ENCODE results near the gene MCCD1.

- TF ChIP-seq CTCF (IDR thresholded peaks at IDR 0.05) (no peak), MAX (CRISPR knock-in tag; IDR thresholded peaks at IDR 0.05) (no peak), GABPB1 (CRISPR knock-in tag; IDR thresholded peaks at IDR 0.05) (no peak), ATF3 (CRISPR knock-in tag; conservative IDR thresholded peaks at IDR 0.05) (no peak), ARID4B (CRISPR knock-in tag; IDR thresholded peaks at IDR 0.05; ENCODE audit: borderline replicate concordance) (no peak), NR1H2 (CRISPR knock-in tag; IDR thresholded peaks at IDR 0.05) (no peak), SMAD3 (CRISPR knock-in tag; IDR thresholded peaks at IDR 0.05; ENCODE audit: borderline replicate concordance) (no peak), GRHL2 (CRISPR knock-in tag; IDR thresholded peaks at IDR 0.05; ENCODE audit: insufficient replicate concordance, severe bottlenecking) (no peak), ZBTB43 (CRISPR knock-in tag; IDR thresholded peaks at IDR 0.05) (no peak), ZBTB21 (CRISPR knock-in tag; IDR thresholded peaks at IDR 0.05; ENCODE audit: borderline replicate concordance) (no peak), ESRRA (CRISPR knock-in tag; IDR thresholded peaks at IDR 0.05; ENCODE audit: borderline replicate concordance) (no peak), ATF2 (CRISPR knock-in tag; IDR thresholded peaks at IDR 0.05; ENCODE audit: borderline replicate concordance, low read depth) (no peak), NR3C1 (CRISPR knock-in tag; conservative IDR thresholded peaks at IDR 0.05; ENCODE audit: low read depth) (no peak), HMGXB4 (CRISPR knock-in tag; IDR thresholded peaks at IDR 0.05) (no peak)
Observed at GRCh38 chr6:31577579-31577966, 48.8 kb downstream of the MCCD1 start.
